Caki2 (cell line): ENCODE measurements around the gene FGD6. TPM values are rescaled to one million over a fixed set of nuclear protein-coding genes. Genes with fewer than 3 reads are reported as not detected.
"Not testable (repeated sequence)": the region's sequence is repeated elsewhere in the genome, so short reads cannot be mapped to it uniquely, and the experiment has no call there.

Experiments used
- DNase-seq: peaks from one replicate; pipeline ENCODE4 v3.0.0-alpha.2; 2015; ENCODE audit warnings: low read depth
- in situ Hi-C: cut with HindIII; loops from 2 replicates; pipeline ENCODE4 v1.10.0; 2016; ENCODE audit warnings: low sequenced_read_pairs, low pct_unique_long_range_greater_than_20kb, mixed read lengths
- total RNA-seq: library from RNA; depleted of rRNA; stranded (reverse); fragments of >200 nt; shearing (Covaris generic); gene quantifications from 2 replicates; pipeline ENCODE4 v1.2.3, GENCODE V29; 2014; ENCODE audit warnings: low replicate concordance

The FGD6 gene
- total RNA-seq, 1 experiment from 2014 or later, result 5.9 TPM

- in situ Hi-C loops, DNase-seq: not testable (repeated sequence)
Observed at GRCh38 chr12:95196875-95197569, 20.2 kb downstream of the FGD6 start.

GRCh38 chr12:95195122-95195521 lies 22.1 kb downstream of the FGD6 start:
- in situ Hi-C loops, result no loop called here
- DNase-seq, result no peak

DNA sequence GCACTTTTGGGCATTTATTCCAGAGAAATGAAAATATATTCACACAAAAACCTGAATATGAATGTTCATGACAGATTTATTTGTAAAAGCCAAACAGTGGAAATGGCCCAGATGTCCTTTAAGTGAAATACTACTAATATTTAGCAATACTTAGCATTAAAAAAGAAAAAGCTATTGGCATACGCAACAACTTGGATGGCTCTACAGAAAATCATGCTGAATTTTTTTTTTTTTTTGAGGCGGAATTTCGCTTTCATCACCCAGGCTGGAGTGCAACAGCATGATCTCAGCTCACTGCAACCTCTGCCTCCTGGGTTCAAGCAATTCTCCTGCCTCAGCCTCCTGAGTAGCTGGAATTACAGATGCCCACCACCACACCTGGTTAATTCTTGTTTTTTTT lies 24.1 kb downstream of the FGD6 start:
- in situ Hi-C loops, result no loop called here
- no peak for DNase-seq

- in situ Hi-C loops, result no loop called here
Observed at GRCh38 chr12:95192271-95192670, 25.0 kb downstream of the FGD6 start.

DNA sequence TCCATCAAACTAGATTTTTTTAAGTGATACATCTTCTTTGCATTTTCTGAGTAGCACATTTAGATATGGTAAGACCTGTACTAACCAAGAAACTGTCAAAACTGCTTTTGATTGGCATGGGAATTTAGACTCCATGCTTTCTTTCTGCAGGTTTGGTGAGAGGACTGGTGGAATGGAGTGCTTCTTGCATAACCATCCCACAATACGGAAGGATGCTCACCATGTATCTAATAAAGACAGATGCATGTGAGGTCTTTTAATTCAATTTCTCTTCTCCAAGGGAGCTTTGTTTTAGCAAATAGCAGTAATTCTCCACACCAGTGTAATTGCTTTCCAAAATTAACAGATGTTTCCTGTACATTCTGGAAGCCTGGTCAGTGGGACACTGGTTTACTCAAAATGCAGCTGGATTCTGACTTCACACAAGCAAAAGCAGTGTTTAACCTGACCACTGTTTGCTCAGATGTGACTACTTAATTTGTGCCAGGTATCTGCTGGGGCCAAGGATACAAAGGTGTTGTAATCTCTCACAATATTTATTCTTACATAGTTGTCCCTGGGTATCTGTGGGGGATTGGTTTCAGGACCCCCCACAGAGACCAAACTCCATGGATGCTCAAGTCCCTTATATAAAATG lies 26.1 kb downstream of the FGD6 start:
- in situ Hi-C loops, result no loop called here
- DNase-seq, result no peak

More at GRCh38 chr12:95192271-95192670, 25.0 kb downstream of the FGD6 start:
- no peak for DNase-seq

- in situ Hi-C loops, result no loop called here
- no peak for DNase-seq
Observed at GRCh38 chr12:95187865-95188415, 29.3 kb downstream of the FGD6 start.

GRCh38 chr12:95185854-95186253 lies 31.4 kb downstream of the FGD6 start:
- in situ Hi-C loops, result no loop called here
- no peak for DNase-seq

DNA sequence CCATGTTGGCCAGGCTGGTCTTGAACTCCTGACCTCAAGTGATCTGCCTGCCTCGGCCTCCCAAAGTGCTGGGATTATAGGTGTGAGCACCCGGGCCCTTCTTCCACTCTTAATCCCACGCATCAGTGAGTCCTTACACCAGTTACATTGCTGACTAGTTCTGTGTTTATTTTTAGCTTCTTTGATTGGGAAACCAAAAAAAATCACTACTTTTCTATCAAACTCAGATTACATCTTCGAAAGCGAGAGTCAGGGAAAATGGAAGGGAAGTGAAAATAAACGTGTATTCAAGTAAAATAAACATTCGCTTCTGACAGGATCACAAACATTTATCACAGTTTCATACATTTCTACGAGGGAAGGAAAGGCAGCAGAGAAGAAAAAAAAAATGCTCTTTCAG lies 32.2 kb downstream of the FGD6 start:
- DNase-seq, result no peak
- in situ Hi-C loops, result no loop called here

- no peak for DNase-seq
- in situ Hi-C loops, result no loop called here
Observed at GRCh38 chr12:95184121-95184520, 33.1 kb downstream of the FGD6 start.

GRCh38 chr12:95182868-95183415 lies 34.3 kb downstream of the FGD6 start:
- peak; percentile 58 for DNase-seq
- in situ Hi-C loops, result no loop called here

DNA sequence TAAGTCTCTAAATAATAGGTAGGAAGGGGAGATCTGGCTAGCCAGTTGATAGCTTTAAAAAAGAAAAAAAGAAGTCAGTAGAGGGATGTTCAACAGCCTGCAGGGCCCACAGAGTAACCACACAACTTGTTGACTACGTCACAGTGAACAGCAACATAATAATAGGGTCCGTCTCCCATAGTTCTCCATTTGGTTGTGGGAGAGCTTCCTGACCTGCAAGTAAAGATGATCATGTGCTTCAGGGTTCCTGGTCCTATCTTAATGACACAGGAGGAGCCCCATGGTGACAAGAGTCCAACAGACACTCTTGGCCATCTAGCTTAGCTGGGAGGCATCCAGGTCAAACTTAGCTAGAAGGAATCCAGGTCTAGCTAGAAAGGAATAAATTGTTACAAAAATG lies 36.2 kb downstream of the FGD6 start:
- no peak for DNase-seq
- in situ Hi-C loops, result no loop called here

DNA sequence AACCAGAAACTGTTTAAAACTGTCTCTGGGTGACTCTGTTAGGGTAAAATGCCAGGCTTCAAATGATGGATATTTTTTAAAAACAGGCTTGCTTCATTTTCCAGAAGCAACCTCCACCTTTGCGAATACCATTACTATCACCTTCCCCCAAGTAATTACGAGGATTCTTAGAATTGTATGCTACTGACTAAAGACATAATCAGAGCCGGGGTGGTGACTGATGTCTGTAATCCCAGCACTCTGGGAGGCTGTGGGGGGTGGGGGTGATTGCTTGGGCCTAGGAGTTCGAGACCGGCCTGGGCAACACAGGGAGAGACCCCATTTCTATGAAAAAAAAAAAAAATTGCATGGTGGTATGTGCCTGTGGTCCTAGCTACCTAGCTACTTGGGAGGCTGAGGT lies 38.3 kb downstream of the FGD6 start:
- in situ Hi-C loops, result no loop called here
- DNase-seq, result no peak

DNA sequence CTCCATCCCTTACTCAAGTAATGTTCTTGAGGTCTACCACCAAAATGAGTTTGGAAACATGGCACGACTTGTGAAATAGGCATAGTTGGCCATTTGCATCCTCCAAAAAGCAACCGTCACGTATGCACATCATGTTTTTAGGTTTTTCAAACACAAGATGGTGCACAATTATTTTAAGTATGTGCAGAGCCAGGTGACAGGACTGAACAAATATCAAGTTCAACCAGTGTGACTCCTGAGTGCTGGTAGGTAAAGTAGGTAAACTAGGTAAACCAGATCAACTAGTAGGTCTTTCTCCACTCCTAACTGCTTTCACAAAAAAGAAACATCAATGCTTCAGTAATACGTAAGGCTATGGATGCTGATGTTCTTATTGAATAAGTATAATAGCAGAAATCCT lies 39.1 kb downstream of the FGD6 start:
- in situ Hi-C loops, result no loop called here
- DNase-seq, result no peak

DNA sequence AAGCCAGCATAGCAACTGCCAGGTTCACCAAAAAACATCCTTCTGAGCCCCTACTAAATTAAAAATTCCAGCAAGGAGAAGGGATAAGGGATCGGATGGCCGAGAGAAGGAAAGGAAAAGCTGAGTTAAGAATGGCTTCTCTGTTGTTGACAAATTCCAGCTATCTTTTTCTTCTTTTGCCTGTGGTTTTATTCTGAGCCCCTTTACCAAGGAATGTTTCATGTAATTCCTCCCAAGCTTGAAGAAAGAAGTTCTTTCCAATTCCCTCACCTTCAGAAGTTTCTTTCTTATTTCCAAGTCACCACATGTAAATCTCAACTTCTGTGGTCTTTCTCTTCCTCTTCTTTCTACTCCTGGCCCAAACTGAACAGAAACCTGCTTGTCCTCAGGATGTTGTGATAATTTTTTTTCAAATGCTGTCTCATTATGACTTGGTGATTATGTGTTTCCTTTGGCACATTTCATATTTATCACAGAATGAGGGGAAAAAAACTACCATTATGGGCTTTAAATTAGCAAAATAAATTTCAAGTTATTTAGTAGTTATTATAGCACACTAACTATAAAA lies 40.0 kb downstream of the FGD6 start:
- in situ Hi-C loops, result no loop called here
- DNase-seq, result peak; percentile 40

- DNase-seq, result peak; percentile 91
- in situ Hi-C loops, result no loop called here
Observed at GRCh38 chr12:95173392-95174251, 43.6 kb downstream of the FGD6 start.

DNA sequence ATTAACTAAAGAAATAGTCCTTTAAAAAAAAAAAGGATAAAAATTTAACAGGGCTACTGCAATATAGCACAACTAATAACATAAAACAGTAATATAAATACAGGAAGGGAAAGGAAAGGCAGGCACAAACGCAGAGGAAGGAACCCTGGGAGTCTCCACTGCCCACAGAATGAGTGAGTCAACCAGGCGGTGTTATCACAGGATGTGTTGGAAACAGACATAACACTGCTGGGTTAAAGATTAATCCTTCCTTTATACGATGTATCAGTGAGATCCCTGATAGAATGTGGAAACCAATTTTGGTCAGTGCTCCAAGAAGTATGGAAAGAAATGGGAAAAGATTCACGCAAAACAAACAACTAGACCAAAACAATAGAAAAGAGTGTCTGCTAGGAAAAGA lies 47.9 kb downstream of the FGD6 start:
- in situ Hi-C loops, result no loop called here
- DNase-seq, result peak; percentile 80

DNA sequence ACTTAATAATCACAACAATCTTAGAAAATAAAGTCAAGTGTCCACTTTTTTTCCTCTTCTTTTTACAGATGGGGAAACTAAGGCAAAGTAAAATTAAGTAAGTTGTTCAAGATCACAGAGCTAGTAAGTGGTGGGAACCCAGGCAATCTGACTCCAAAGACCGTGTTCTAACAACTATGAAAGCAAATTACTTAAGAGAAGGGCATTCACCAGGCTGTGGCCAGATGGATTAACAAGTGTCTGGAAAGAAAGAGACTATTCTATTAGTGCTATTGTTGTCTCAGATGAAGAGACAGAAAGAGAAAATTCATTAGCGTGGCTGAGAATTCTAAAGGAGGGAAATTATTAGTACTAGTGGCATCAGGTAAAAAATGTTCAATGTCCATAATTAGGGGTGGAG lies 48.5 kb downstream of the FGD6 start:
- in situ Hi-C loops, result no loop called here
- no peak for DNase-seq

DNA sequence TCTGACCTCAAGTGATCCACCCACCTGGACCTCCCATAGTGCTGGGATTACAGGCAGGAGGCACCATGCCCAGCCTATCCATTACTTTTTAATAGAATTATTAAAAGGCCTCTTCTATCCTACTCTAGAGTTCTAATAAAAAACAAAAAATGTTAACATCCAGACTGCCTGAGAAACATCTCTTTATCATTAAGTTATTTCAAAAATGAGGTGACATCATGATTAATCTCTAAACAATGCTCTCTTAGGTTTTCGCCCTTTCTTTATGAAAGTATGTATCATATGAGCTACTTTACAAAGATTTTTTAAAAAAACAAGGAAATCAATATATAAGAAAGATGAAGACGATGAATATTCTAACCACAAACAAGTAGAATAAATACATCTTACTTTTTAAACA lies 52.6 kb downstream of the FGD6 start:
- no peak for DNase-seq
- in situ Hi-C loops, result no loop called here
